ENCODE measurements around the gene LRRC7.

- TF ChIP-seq RNF2 (conservative IDR thresholded peaks at IDR 0.05; ENCODE audit: low read depth): no peak
- TF ChIP-seq ZNF747 (CRISPR knock-in tag; IDR thresholded peaks at IDR 0.05; ENCODE audit: borderline replicate concordance): no peak
- no peak for TF ChIP-seq HOXA5 (CRISPR knock-in tag; IDR thresholded peaks at IDR 0.05)
- TF ChIP-seq ZNF790 (CRISPR knock-in tag; IDR thresholded peaks at IDR 0.05; ENCODE audit: borderline replicate concordance): no peak
- TF ChIP-seq DPF2 (CRISPR knock-in tag; IDR thresholded peaks at IDR 0.05; ENCODE audit: borderline replicate concordance, low read depth): no peak
- TF ChIP-seq ZSCAN20 (CRISPR knock-in tag; IDR thresholded peaks at IDR 0.05; ENCODE audit: borderline replicate concordance): no peak
- no peak for TF ChIP-seq THAP7 (CRISPR knock-in tag; IDR thresholded peaks at IDR 0.05)
- TF ChIP-seq GABPA (IDR thresholded peaks at IDR 0.05; ENCODE audit: low read depth, low read length): no peak
- no peak for TF ChIP-seq GABPA (CRISPR knock-in tag; IDR thresholded peaks at IDR 0.05; ENCODE audit: low read depth)
Measured at GRCh38 chr1:69766431-69767180, 198.9 kb downstream of the LRRC7 start.

All from HepG2 (cell line).